ENCODE measurements around the gene ACSS3.
"Not testable (repeated sequence)": the region's sequence is repeated elsewhere in the genome, so short reads cannot be mapped to it uniquely, and the experiment has no call there.

The ACSS3 gene

GRCh38 chr12:81077686-81078441 lies at the start of gene ACSS3:
ACSS3 (plus strand) TSS chr12:81078079; CDS start chr12:81078121, 42 bp downstream.
- DNase-seq: no peak

GRCh38 chr12:81034926-81035325 lies 43.0 kb upstream of the ACSS3 start:
- DNase-seq: no peak

- no peak for DNase-seq
These were observed 38.6 kb upstream of the ACSS3 start for GRCh38 chr12:81039231-81039630.

- no peak for DNase-seq
These were observed 33.7 kb upstream of the ACSS3 start for GRCh38 chr12:81043979-81044740.

GRCh38 chr12:81064971-81065370 lies 12.9 kb upstream of the ACSS3 start:
- not testable (repeated sequence) for DNase-seq

- no peak for DNase-seq
These were observed 7.0 kb upstream of the ACSS3 start for GRCh38 chr12:81070846-81071245.

GRCh38 chr12:81075539-81075938 lies 2.3 kb upstream of the ACSS3 start:
- DNase-seq: no peak

- no peak for DNase-seq
These were observed 572 bp upstream of the ACSS3 start for GRCh38 chr12:81077329-81077685.

- DNase-seq: no peak
These were observed 754 bp downstream of the ACSS3 start for GRCh38 chr12:81078469-81079196.

- no peak for DNase-seq
These were observed 1.6 kb downstream of the ACSS3 start for GRCh38 chr12:81079280-81080076.

- DNase-seq: no peak
These were observed 2.6 kb downstream of the ACSS3 start for GRCh38 chr12:81080431-81080983.

- DNase-seq: no peak
These were observed 3.8 kb downstream of the ACSS3 start for GRCh38 chr12:81081726-81082125.

- DNase-seq: no peak
These were observed 5.1 kb downstream of the ACSS3 start for GRCh38 chr12:81083018-81083417.

- DNase-seq: no peak
These were observed 6.1 kb downstream of the ACSS3 start for GRCh38 chr12:81083906-81084513.

GRCh38 chr12:81084811-81085350 lies 7.0 kb downstream of the ACSS3 start:
- no peak for DNase-seq

GRCh38 chr12:81085832-81086231 lies 8.0 kb downstream of the ACSS3 start:
- no peak for DNase-seq

- DNase-seq: no peak
These were observed 8.5 kb downstream of the ACSS3 start for GRCh38 chr12:81086342-81086741.

- DNase-seq: no peak
These were observed 10.3 kb downstream of the ACSS3 start for GRCh38 chr12:81088221-81088620.

GRCh38 chr12:81089412-81089811 lies 11.5 kb downstream of the ACSS3 start:
- no peak for DNase-seq

GRCh38 chr12:81092053-81092452 lies 14.2 kb downstream of the ACSS3 start:
- no peak for DNase-seq

GRCh38 chr12:81094718-81095360 lies 17.0 kb downstream of the ACSS3 start:
- no peak for DNase-seq

Data from DMS 273 treated with DMSO at 0.1 percent for 48 hours (cell line).